IMR-90 (cell line): Measurements from ENCODE around the gene PPP2R5A. TPM values are rescaled to one million over a fixed set of nuclear protein-coding genes. Genes with fewer than 3 reads are reported as not detected.

Experiments
- ATAC-seq: fragments of 200-7000 bp; cut with Tn5 transposase; 2 replicates; pipeline ENCODE4 v1.9.1; 2020; ENCODE audit warnings: low read depth, mild to moderate bottlenecking, moderate library complexity
- BruUV-seq: library from RNA; stranded (reverse); fragments of 400-500 nt; replicated peaks from 2 replicates; lab custom pipeline; 2021; lab: Mats Ljungman, UMichigan
- CTCF ChIA-PET: fragments of 300-600 bp; formaldehyde crosslinking; extraction: SDS; loops from one replicate; lab custom pipeline; 2021; ENCODE audit warnings: antibody characterized with exemption; lab: Yijun Ruan, JAX
- POLR2A ChIA-PET: fragments of 300-600 bp; sonication (Branson Sonifier 250); formaldehyde crosslinking; loops from one replicate; lab custom pipeline; 2022; ENCODE audit warnings: antibody characterized with exemption; ENCODE audit not compliant: unreplicated experiment; lab: Charles Lee
- DNase-seq: peaks from one replicate; pipeline ENCODE4 v3.0.0; 2013
- H2AFZ ChIP-seq: replicated peaks from 2 replicates; pipeline ENCODE3; 2013; ENCODE audit warnings: low read length, mild to moderate bottlenecking; ENCODE audit not compliant: poor library complexity
- H2AK5ac ChIP-seq: 2 replicates; pipeline ENCODE4 v1.6.1; 2013; ENCODE audit warnings: low read depth, low read length, inconsistent platforms
- H2AK9ac ChIP-seq: replicated peaks from 2 replicates; pipeline ENCODE3; 2013; ENCODE audit warnings: mild to moderate bottlenecking, low read depth, low read length, moderate library complexity; ENCODE audit not compliant: poor library complexity
- H2BK120ac ChIP-seq: 2 replicates; pipeline ENCODE4 v1.6.1; 2013; ENCODE audit warnings: low read depth, low read length, inconsistent platforms
- H2BK15ac ChIP-seq: 3 replicates; pipeline ENCODE4 v1.6.1; 2013; ENCODE audit warnings: low read depth, low read length, inconsistent platforms
- H2BK20ac ChIP-seq: 2 replicates; pipeline ENCODE4 v1.6.1; 2013; ENCODE audit warnings: low read depth, mild to moderate bottlenecking, inconsistent platforms, low read length, moderate library complexity
- H2BK5ac ChIP-seq: 2 replicates; pipeline ENCODE4 v1.6.1; 2013; ENCODE audit warnings: mild to moderate bottlenecking, low read depth, low read length, inconsistent platforms; ENCODE audit not compliant: poor library complexity, severe bottlenecking
- H3K14ac ChIP-seq: replicated peaks from 2 replicates; pipeline ENCODE4 v1.6.1; 2013; ENCODE audit warnings: low read depth, low read length, inconsistent platforms
- H3K18ac ChIP-seq: 2 replicates; pipeline ENCODE4 v1.6.1; 2013; ENCODE audit warnings: low read depth, low read length, control low read depth
- H3K23ac ChIP-seq: 2 replicates; pipeline ENCODE4 v1.6.1; 2013; ENCODE audit warnings: low read depth, low read length, inconsistent platforms
- H3K27ac ChIP-seq: 2 replicates; pipeline ENCODE4 v1.5.1; 2013; ENCODE audit warnings: mild to moderate bottlenecking, control low read depth, low read length; ENCODE audit not compliant: insufficient read depth
- H3K27me3 ChIP-seq: 2 replicates; pipeline ENCODE4 v1.6.1; 2013; ENCODE audit warnings: low read length; ENCODE audit not compliant: control insufficient read depth, insufficient read depth
- H3K36me3 ChIP-seq: 2 replicates; pipeline ENCODE4 v1.6.1; 2013; ENCODE audit warnings: low read length, mixed read lengths; ENCODE audit not compliant: control insufficient read depth, insufficient read depth
- H3K4ac ChIP-seq: 2 replicates; pipeline ENCODE4 v1.6.1; 2013; ENCODE audit warnings: low read depth, low read length, inconsistent platforms
- H3K4me1 ChIP-seq: 2 replicates; pipeline ENCODE4 v1.6.1; 2013; ENCODE audit warnings: low read length, mixed read lengths; ENCODE audit not compliant: control insufficient read depth, insufficient read depth
- H3K4me2 ChIP-seq: 2 replicates; pipeline ENCODE4 v1.6.1; 2013; ENCODE audit warnings: low read depth, mild to moderate bottlenecking, control low read depth, low read length, moderate library complexity
- H3K4me3 ChIP-seq: 2 replicates; pipeline ENCODE4 v1.5.1; 2013; ENCODE audit warnings: low read depth, mild to moderate bottlenecking, control low read depth, low read length, moderate library complexity; ENCODE audit not compliant: insufficient read depth
- H3K56ac ChIP-seq: 2 replicates; pipeline ENCODE4 v1.6.1; 2013; ENCODE audit warnings: low read length, inconsistent platforms; ENCODE audit not compliant: insufficient read depth; ENCODE audit errors: extremely low read depth
- H3K79me1 ChIP-seq, 2 experiments: 2 replicates each; pipeline ENCODE4 v1.6.1; 2013; ENCODE audit warnings: low read length in 2 of 2, inconsistent platforms in 1 of 2, low read depth in 1 of 2
- H3K9ac ChIP-seq: 2 replicates; pipeline ENCODE4 v1.6.1; 2013; ENCODE audit warnings: low read depth, low read length, control low read depth
- H3K9me1 ChIP-seq: 2 replicates; pipeline ENCODE4 v1.6.1; 2013; ENCODE audit warnings: low read length, inconsistent platforms; ENCODE audit not compliant: insufficient read depth
- H3K9me3 ChIP-seq: 2 replicates; pipeline ENCODE4 v1.6.1; 2013; ENCODE audit warnings: low read length; ENCODE audit not compliant: control insufficient read depth, insufficient read depth
- H4K20me1 ChIP-seq: 2 replicates; pipeline ENCODE4 v1.6.1; 2013; ENCODE audit warnings: low read length, inconsistent platforms; ENCODE audit not compliant: insufficient read depth
- H4K5ac ChIP-seq: 2 replicates; pipeline ENCODE4 v1.6.1; 2013; ENCODE audit warnings: mild to moderate bottlenecking, low read depth, low read length, control low read depth
- H4K8ac ChIP-seq, 2 experiments: 2 replicates each; pipeline ENCODE4 v1.6.1; 2013; ENCODE audit warnings: low read depth in 2 of 2, low read length in 2 of 2, control low read depth in 1 of 2, inconsistent platforms in 1 of 2
- H4K91ac ChIP-seq: 2 replicates; pipeline ENCODE4 v1.6.1; 2013; ENCODE audit warnings: low read depth, low read length, inconsistent platforms; ENCODE audit not compliant: insufficient read depth
- BHLHE40 ChIP-seq: fragments of 150-350 bp; IDR thresholded peaks from 2 replicates; pipeline ENCODE4 v1.6.1; 2016; ENCODE audit warnings: mild to moderate bottlenecking, low read depth, low read length
- CEBPB ChIP-seq: IDR thresholded peaks from 2 replicates; pipeline ENCODE4 v1.6.1; 2012; ENCODE audit warnings: low read depth, low read length, improper control_type of control experiment
- CHD1 ChIP-seq: IDR thresholded peaks from 2 replicates; pipeline ENCODE4 v1.6.1; 2012; ENCODE audit warnings: low read depth, low read length, improper control_type of control experiment
- FOS ChIP-seq: fragments of 150-350 bp; IDR thresholded peaks from 2 replicates; pipeline ENCODE4 v1.6.1; 2016; ENCODE audit warnings: low read depth, low read length
- MAFK ChIP-seq: IDR thresholded peaks from 2 replicates; pipeline ENCODE4 v1.6.1; 2012; ENCODE audit warnings: low read depth, low read length, improper control_type of control experiment
- MXI1 ChIP-seq: IDR thresholded peaks from 2 replicates; pipeline ENCODE4 v1.6.1; 2012; ENCODE audit warnings: low read depth, mild to moderate bottlenecking, low read length, moderate library complexity, borderline replicate concordance
- NFE2L2 ChIP-seq: fragments of 150-350 bp; IDR thresholded peaks from 2 replicates; pipeline ENCODE4 v1.6.1; 2016; ENCODE audit warnings: low read depth, mild to moderate bottlenecking, low read length
- POLR2A ChIP-seq: IDR thresholded peaks from 2 replicates; pipeline ENCODE4 v1.6.1; 2012; ENCODE audit warnings: mild to moderate bottlenecking, low read depth, low read length
- RAD21 ChIP-seq: IDR thresholded peaks from 2 replicates; pipeline ENCODE4 v1.6.1; 2012; ENCODE audit warnings: low read length, improper control_type of control experiment
- RFX5 ChIP-seq: IDR thresholded peaks from 2 replicates; pipeline ENCODE4 v1.8.0; 2012; ENCODE audit warnings: low read depth, mild to moderate bottlenecking, low read length, moderate library complexity
- USF2 ChIP-seq: fragments of 150-350 bp; IDR thresholded peaks from 2 replicates; pipeline ENCODE4 v1.6.1; 2017; ENCODE audit warnings: mild to moderate bottlenecking, antibody characterized with exemption, low read length, low read depth
- WGBS, 2 experiments: methylation state at CpG; one replicate each; pipeline versions ENCODE4 v1.1.5 to v1.1.7; 2013; ENCODE audit warnings: missing lambda C conversion rate in 2 of 2; ENCODE audit not compliant: insufficient read length in 1 of 2; ENCODE audit errors: extremely low coverage in 2 of 2; 5-methylcytosine and 5-hydroxymethylcytosine counted together
- dilution Hi-C: fragments of 300-500 bp; cut with HindIII; formaldehyde crosslinking; loops from one replicate; pipeline ENCODE4 v1.14.3; 2018; ENCODE audit warnings: low sequenced_read_pairs; ENCODE audit not compliant: unreplicated experiment
- in situ Hi-C: fragments of 300-500 bp; cut with MboI; formaldehyde crosslinking; loops from 3 replicates; pipeline ENCODE4 v1.14.3; 2019; ENCODE audit warnings: low sequenced_read_pairs, inconsistent platforms, mixed read lengths
- intact Hi-C: fragments of 100-400 bp; cut with micrococcal nuclease; formaldehyde crosslinking; loops from 2 replicates; pipeline ENCODE4 v1.10.0; 2022
- polyA plus RNA-seq, 3 experiments: library from polyadenylated mRNA; depleted of rRNA; stranded (reverse); fragments of >200 nt; gene quantifications; 2 replicates each; pipeline ENCODE4 v1.2.3, GENCODE V29; 2012; ENCODE audit warnings: low replicate concordance in 1 of 3
- total RNA-seq: library from RNA; depleted of rRNA; stranded (reverse); fragments of >200 nt; gene quantifications from 2 replicates; pipeline ENCODE4 v1.2.3, GENCODE V29; 2012

PPP2R5A gene
- total and polyA plus RNA-seq, 2 of the 4 experiments (the other 2 are of a cell fraction), result 8.4 to 12.6 TPM

GRCh38 chr1:212377644-212378043 is 92.4 kb downstream of the PPP2R5A start:
- intact Hi-C loops (no loop called here), in situ Hi-C loops (no loop called here), dilution Hi-C loops (no loop called here)
- Histone ChIP-seq H3K4me1 (no peaks in the 10 kb centered on the region), H4K20me1 (no peaks in the 10 kb centered on the region), H2BK15ac (no peak overlapping the region), H3K4ac (no peak overlapping the region), H3K56ac (no peak overlapping the region), H3K4me3 (no peak overlapping the region), H3K4me2 (no peak overlapping the region), H2AK9ac (no peak overlapping the region), H3K36me3 (peaks cover 25% of the 10 kb centered on the region), H3K9me1 (peaks cover 11% of the 10 kb centered on the region; the same call in 1 of the 2 replicates), H2BK5ac (no peak overlapping the region), H3K23ac (no peak overlapping the region), H4K5ac (no peak overlapping the region), H4K8ac (no peak overlapping the region), H3K27me3 (no peaks in the 10 kb centered on the region), H3K18ac (no peak overlapping the region), H3K9me3 (no peaks in the 10 kb centered on the region), H2BK20ac (no peak overlapping the region), H3K9ac (no peak overlapping the region), H2BK120ac (no peak overlapping the region), H3K27ac (no peak overlapping the region), H2AK5ac (no peak overlapping the region), H2AFZ (no peak overlapping the region), H4K91ac (no peak overlapping the region), H3K79me1 (no peaks in the 10 kb centered on the region), H3K14ac (no peak overlapping the region)
- ChIA-PET POLR2A (no interaction called here), CTCF (interaction anchor here (0.6 to 2.2 kb wide), 2 partner anchors 78 to 307 kb away, joined by 3 to 5 read pairs; no protein-coding TSS in a partner anchor)
- DNase-seq (no peak), ATAC-seq (no peak)
- no CpG with 5 or more reads among the region's 3 CpGs for WGBS, 2 experiments
- BruUV-seq, result no TSS peak
- TF ChIP-seq RFX5, result no peak
- TF ChIP-seq CEBPB, result no peak
- TF ChIP-seq MXI1, result no peak
- TF ChIP-seq NFE2L2, result no peak
- TF ChIP-seq CHD1, result no peak
- no peak for TF ChIP-seq MAFK
- no peak for TF ChIP-seq RAD21
- TF ChIP-seq BHLHE40, result no peak
- no peak for TF ChIP-seq FOS
- TF ChIP-seq USF2, result no peak
- TF ChIP-seq POLR2A, result no peak
